ENCODE measurements around the gene SRGAP1.
"Not testable (repeated sequence)": the region's sequence is repeated elsewhere in the genome, so short reads cannot be mapped to it uniquely, and the experiment has no call there.

The SRGAP1 gene

GRCh38 chr12:64008596-64008995, 164.1 kb downstream of the SRGAP1 start:
- no peak for DNase-seq
- Mint-ChIP-seq H3K27me3 (no peaks in the 10 kb centered on the region), H3K9me3 (no peaks in the 10 kb centered on the region), H3K4me3 (no peak overlapping the region), H3K27ac (no peak overlapping the region), H3K4me1 (no peaks in the 10 kb centered on the region), H3K36me3 (ENCODE audit: low read depth) (no peaks in the 10 kb centered on the region)
- ATAC-seq = no peak

GRCh38 chr12:64009321-64010068, 165.0 kb downstream of the SRGAP1 start:
- no peaks in the 10 kb centered on the region for H3K27me3 Mint-ChIP-seq
- no peaks in the 10 kb centered on the region for H3K36me3 Mint-ChIP-seq (ENCODE audit: low read depth)
- no peaks in the 10 kb centered on the region for H3K9me3 Mint-ChIP-seq
- no peak for ATAC-seq
- no peak overlapping the region for H3K27ac Mint-ChIP-seq
- no peak for DNase-seq
- H3K4me3 Mint-ChIP-seq = no peak overlapping the region
- no peaks in the 10 kb centered on the region for H3K4me1 Mint-ChIP-seq

- Mint-ChIP-seq H3K9me3 (no peaks in the 10 kb centered on the region), H3K27me3 (no peaks in the 10 kb centered on the region), H3K4me3 (no peak overlapping the region), H3K4me1 (no peaks in the 10 kb centered on the region), H3K27ac (no peak overlapping the region), H3K36me3 (ENCODE audit: low read depth) (no peaks in the 10 kb centered on the region)
- no peak for ATAC-seq
- DNase-seq = no peak
These were observed 165.7 kb downstream of the SRGAP1 start for GRCh38 chr12:64010069-64010686.

GRCh38 chr12:64016521-64016920, 172.0 kb downstream of the SRGAP1 start:
- Mint-ChIP-seq H3K36me3 (ENCODE audit: low read depth) (no peaks in the 10 kb centered on the region), H3K27me3 (no peaks in the 10 kb centered on the region), H3K4me1 (no peaks in the 10 kb centered on the region), H3K4me3 (no peak overlapping the region), H3K9me3 (no peaks in the 10 kb centered on the region), H3K27ac (no peak overlapping the region)
- no peak for ATAC-seq
- DNase-seq = no peak

- not testable (repeated sequence) for H3K27me3 Mint-ChIP-seq; DNase-seq; H3K27ac Mint-ChIP-seq; H3K4me1 Mint-ChIP-seq; H3K9me3 Mint-ChIP-seq; H3K36me3 Mint-ChIP-seq (ENCODE audit: low read depth); ATAC-seq; H3K4me3 Mint-ChIP-seq
These were observed 173.6 kb downstream of the SRGAP1 start for GRCh38 chr12:64018116-64018515.

GRCh38 chr12:64018524-64018923, 174.0 kb downstream of the SRGAP1 start:
- Mint-ChIP-seq H3K27ac (no peak overlapping the region), H3K27me3 (peaks cover 2% of the 10 kb centered on the region), H3K4me3 (no peak overlapping the region), H3K9me3 (no peaks in the 10 kb centered on the region), H3K4me1 (no peaks in the 10 kb centered on the region), H3K36me3 (ENCODE audit: low read depth) (no peaks in the 10 kb centered on the region)
- DNase-seq = no peak
- no peak for ATAC-seq

- Mint-ChIP-seq H3K9me3 (no peaks in the 10 kb centered on the region), H3K27ac (no peak overlapping the region), H3K4me3 (no peak overlapping the region), H3K27me3 (peaks cover 2% of the 10 kb centered on the region), H3K36me3 (ENCODE audit: low read depth) (no peaks in the 10 kb centered on the region), H3K4me1 (no peaks in the 10 kb centered on the region)
- ATAC-seq = no peak
- no peak for DNase-seq
These were observed 174.6 kb downstream of the SRGAP1 start for GRCh38 chr12:64019101-64019500.

GRCh38 chr12:64019654-64020053, 175.2 kb downstream of the SRGAP1 start:
- DNase-seq (no peak), ATAC-seq (no peak)
- Mint-ChIP-seq H3K27ac (no peak overlapping the region), H3K4me3 (no peak overlapping the region), H3K9me3 (no peaks in the 10 kb centered on the region), H3K27me3 (peaks cover 2% of the 10 kb centered on the region), H3K36me3 (ENCODE audit: low read depth) (no peaks in the 10 kb centered on the region), H3K4me1 (no peaks in the 10 kb centered on the region)

- no peaks in the 10 kb centered on the region for H3K9me3 Mint-ChIP-seq
- H3K27ac Mint-ChIP-seq = no peak overlapping the region
- ATAC-seq = no peak
- no peaks in the 10 kb centered on the region for H3K36me3 Mint-ChIP-seq (ENCODE audit: low read depth)
- DNase-seq = no peak
- H3K4me3 Mint-ChIP-seq = no peak overlapping the region
- H3K4me1 Mint-ChIP-seq = no peaks in the 10 kb centered on the region
- H3K27me3 Mint-ChIP-seq = peaks cover 5% of the 10 kb centered on the region
These were observed 180.9 kb downstream of the SRGAP1 start for GRCh38 chr12:64025174-64025958.

- H3K4me1 Mint-ChIP-seq = no peaks in the 10 kb centered on the region
- peaks cover 5% of the 10 kb centered on the region for H3K27me3 Mint-ChIP-seq
- ATAC-seq (no peak), DNase-seq (no peak)
- no peaks in the 10 kb centered on the region for H3K36me3 Mint-ChIP-seq (ENCODE audit: low read depth)
- no peak overlapping the region for H3K4me3 Mint-ChIP-seq
- no peaks in the 10 kb centered on the region for H3K9me3 Mint-ChIP-seq
- H3K27ac Mint-ChIP-seq = no peak overlapping the region
These were observed 182.8 kb downstream of the SRGAP1 start for GRCh38 chr12:64027311-64027710.

GRCh38 chr12:64028541-64028940, 184.0 kb downstream of the SRGAP1 start:
- no peak overlapping the region for H3K27ac Mint-ChIP-seq
- H3K4me3 Mint-ChIP-seq = no peak overlapping the region
- H3K36me3 Mint-ChIP-seq (ENCODE audit: low read depth) = no peaks in the 10 kb centered on the region
- no peaks in the 10 kb centered on the region for H3K4me1 Mint-ChIP-seq
- ATAC-seq (no peak), DNase-seq (no peak)
- no peaks in the 10 kb centered on the region for H3K9me3 Mint-ChIP-seq
- peaks cover 3% of the 10 kb centered on the region for H3K27me3 Mint-ChIP-seq

- no peak for ATAC-seq
- Mint-ChIP-seq H3K27ac (no peak overlapping the region), H3K36me3 (ENCODE audit: low read depth) (no peaks in the 10 kb centered on the region), H3K27me3 (peaks cover 3% of the 10 kb centered on the region), H3K4me1 (no peaks in the 10 kb centered on the region), H3K9me3 (no peaks in the 10 kb centered on the region), H3K4me3 (no peak overlapping the region)
- DNase-seq = no peak
These were observed 184.7 kb downstream of the SRGAP1 start for GRCh38 chr12:64029013-64029857.

- ATAC-seq (no peak), DNase-seq (no peak)
- no peak overlapping the region for H3K4me3 Mint-ChIP-seq
- H3K27me3 Mint-ChIP-seq = peaks cover 3% of the 10 kb centered on the region
- no peak overlapping the region for H3K27ac Mint-ChIP-seq
- H3K4me1 Mint-ChIP-seq = no peaks in the 10 kb centered on the region
- H3K36me3 Mint-ChIP-seq (ENCODE audit: low read depth) = no peaks in the 10 kb centered on the region
- no peaks in the 10 kb centered on the region for H3K9me3 Mint-ChIP-seq
These were observed 185.7 kb downstream of the SRGAP1 start for GRCh38 chr12:64030155-64030554.

- not testable (repeated sequence) for H3K4me3 Mint-ChIP-seq; H3K27me3 Mint-ChIP-seq; H3K9me3 Mint-ChIP-seq; H3K4me1 Mint-ChIP-seq; DNase-seq; H3K36me3 Mint-ChIP-seq (ENCODE audit: low read depth); H3K27ac Mint-ChIP-seq; ATAC-seq
These were observed 189.6 kb downstream of the SRGAP1 start for GRCh38 chr12:64034056-64034455.

Measured in activated naive CD8-positive, alpha-beta T cell treated with anti-CD3 and anti-CD28 coated beads, Interleukin-2, amount 50 U/mL, for 24 hours (primary cell).